Right renal pelvis (tissue), 4 donors: ENCODE measurements around the gene C2CD4C. TPM values are rescaled to one million over a fixed set of nuclear protein-coding genes. Genes with fewer than 3 reads are reported as not detected.
"Not testable (repeated sequence)": the region's sequence is repeated elsewhere in the genome, so short reads cannot be mapped to it uniquely, and the experiment has no call there.

Source experiments
- DNase-seq, 4 donors: peaks; one replicate each; pipeline ENCODE4 v3.0.0-alpha.2; 2013; ENCODE audit warnings: low read depth in 4 of 4, low spot score in 3 of 4, missing footprints in 1 of 4
- polyA plus RNA-seq, 4 donors: library from polyadenylated mRNA; unstranded; fragments of 120-200 nt; gene quantifications; one replicate each; pipeline ENCODE4 v1.2.1, GENCODE V29; 2013; ENCODE audit not compliant: insufficient read length in 4 of 4

C2CD4C gene
- 1 to 10 TPM; 1.4 to 3.4 (median 1.8) TPM for polyA plus RNA-seq

- no peak for DNase-seq
Observed at GRCh38 chr19:408902-409515, at the start of gene C2CD4C. C2CD4C (minus strand) TSS chr19:409147; CDS start chr19:408361, 786 bp downstream.

GRCh38 chr19:458091-459042 is 49.4 kb upstream of the C2CD4C start:
- no peak for DNase-seq

GRCh38 chr19:457636-458035 is 48.7 kb upstream of the C2CD4C start:
- DNase-seq = no peak

GRCh38 chr19:456547-457110 is 47.7 kb upstream of the C2CD4C start:
- DNase-seq = no peak

- no peak for DNase-seq
Observed at GRCh38 chr19:455851-456546, 47.1 kb upstream of the C2CD4C start.

GRCh38 chr19:455031-455705 is 46.2 kb upstream of the C2CD4C start:
- no peak for DNase-seq

- DNase-seq = no peak
Observed at GRCh38 chr19:453606-454005, 44.7 kb upstream of the C2CD4C start.

GRCh38 chr19:452829-453228 is 43.9 kb upstream of the C2CD4C start:
- no peak for DNase-seq

GRCh38 chr19:450912-451481 is 42.0 kb upstream of the C2CD4C start:
- not testable (repeated sequence) for DNase-seq

- DNase-seq = no peak
Observed at GRCh38 chr19:449916-450315, 41.0 kb upstream of the C2CD4C start.

GRCh38 chr19:447816-448560 is 39.0 kb upstream of the C2CD4C start:
- DNase-seq = no peak

- DNase-seq = no peak
Observed at GRCh38 chr19:447064-447426, 38.1 kb upstream of the C2CD4C start.

GRCh38 chr19:444677-445210 is 35.8 kb upstream of the C2CD4C start:
- no peak for DNase-seq

- DNase-seq = no peak
Observed at GRCh38 chr19:443005-443404, 34.1 kb upstream of the C2CD4C start.

- DNase-seq = no peak
Observed at GRCh38 chr19:442085-442484, 33.1 kb upstream of the C2CD4C start.

- DNase-seq = no peak
Observed at GRCh38 chr19:441213-441836, 32.4 kb upstream of the C2CD4C start.

GRCh38 chr19:440391-441212 is 31.7 kb upstream of the C2CD4C start:
- no peak for DNase-seq
